HG03558 (cell line): ENCODE data around the gene IKZF4.
A peak's percentile ranks its signal among the peaks of the same experiment; 100 is the strongest.
"Not testable (repeated sequence)": the region's sequence is repeated elsewhere in the genome, so short reads cannot be mapped to it uniquely, and the experiment has no call there.

Source experiments
- ATAC-seq: cut with Tn5 transposase; IDR thresholded peaks from one replicate; pipeline ENCODE4 v1.9.1; 2021; ENCODE audit warnings: moderate number of reproducible peaks; ENCODE audit not compliant: unreplicated experiment; ENCODE audit errors: extremely low read depth

The IKZF4 gene

DNA sequence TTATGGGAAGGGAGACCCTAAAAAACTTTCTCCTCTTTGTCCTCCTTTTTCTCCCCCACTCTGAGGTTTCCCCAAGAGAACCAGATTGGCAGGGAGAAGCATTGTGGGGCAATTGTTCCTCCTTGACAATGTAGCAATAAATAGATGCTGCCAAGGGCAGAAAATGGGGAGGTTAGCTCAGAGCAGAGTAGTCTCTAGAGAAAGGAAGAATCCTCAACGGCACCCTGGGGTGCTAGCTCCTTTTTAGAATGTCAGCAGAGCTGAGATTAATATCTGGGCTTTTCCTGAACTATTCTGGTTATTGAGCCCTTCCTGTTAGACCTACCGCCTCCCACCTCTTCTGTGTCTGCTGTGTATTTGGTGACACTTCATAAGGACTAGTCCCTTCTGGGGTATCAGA, 16.3 kb downstream of the IKZF4 start:
- ATAC-seq: no peak

DNA sequence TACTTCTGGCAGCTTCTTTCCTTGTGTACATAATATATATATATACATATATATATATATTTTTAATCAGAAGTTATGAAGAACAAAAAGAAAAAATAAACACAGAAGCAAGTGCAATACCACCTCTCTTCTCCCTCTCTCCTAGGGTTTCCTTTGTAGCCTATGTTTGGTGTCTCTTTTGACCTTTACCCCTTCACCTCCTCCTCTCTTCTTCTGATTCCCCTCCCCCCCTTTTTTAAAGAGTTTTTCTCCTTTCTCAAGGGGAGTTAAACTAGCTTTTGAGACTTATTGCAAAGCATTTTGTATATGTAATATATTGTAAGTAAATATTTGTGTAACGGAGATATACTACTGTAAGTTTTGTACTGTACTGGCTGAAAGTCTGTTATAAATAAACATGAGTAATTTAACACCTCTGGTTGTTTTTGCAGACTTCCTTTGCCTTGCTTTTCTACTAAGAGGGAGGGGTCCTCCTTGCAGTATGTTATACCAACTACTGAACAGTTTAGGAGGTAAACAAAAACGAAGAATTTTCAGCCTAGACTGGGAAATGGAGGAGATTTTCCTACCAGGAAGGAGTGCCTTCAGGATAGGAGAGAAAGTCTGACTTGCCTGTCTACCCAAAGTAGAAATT, 17.3 kb downstream of the IKZF4 start:
- ATAC-seq: no peak

DNA sequence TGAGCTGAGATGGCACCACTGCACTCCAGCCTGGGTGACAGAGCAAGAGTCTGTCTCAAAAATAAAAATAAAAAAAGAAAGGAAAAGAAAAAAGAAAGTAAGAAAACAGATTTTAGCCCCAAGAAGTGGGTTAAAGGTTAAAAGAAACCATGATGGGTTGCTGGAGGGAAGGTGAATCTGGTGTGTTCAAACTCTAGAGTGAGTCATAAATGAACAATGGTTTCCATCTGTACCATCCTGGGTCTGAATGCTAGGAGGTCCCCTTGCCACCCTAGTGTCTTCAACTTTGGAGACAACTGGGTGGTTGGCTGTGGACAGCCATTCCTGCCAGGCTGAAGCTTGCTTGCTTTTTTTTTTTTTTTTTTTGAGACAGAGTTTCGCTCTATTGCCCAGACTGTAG, 19.3 kb downstream of the IKZF4 start:
- ATAC-seq: no peak

DNA sequence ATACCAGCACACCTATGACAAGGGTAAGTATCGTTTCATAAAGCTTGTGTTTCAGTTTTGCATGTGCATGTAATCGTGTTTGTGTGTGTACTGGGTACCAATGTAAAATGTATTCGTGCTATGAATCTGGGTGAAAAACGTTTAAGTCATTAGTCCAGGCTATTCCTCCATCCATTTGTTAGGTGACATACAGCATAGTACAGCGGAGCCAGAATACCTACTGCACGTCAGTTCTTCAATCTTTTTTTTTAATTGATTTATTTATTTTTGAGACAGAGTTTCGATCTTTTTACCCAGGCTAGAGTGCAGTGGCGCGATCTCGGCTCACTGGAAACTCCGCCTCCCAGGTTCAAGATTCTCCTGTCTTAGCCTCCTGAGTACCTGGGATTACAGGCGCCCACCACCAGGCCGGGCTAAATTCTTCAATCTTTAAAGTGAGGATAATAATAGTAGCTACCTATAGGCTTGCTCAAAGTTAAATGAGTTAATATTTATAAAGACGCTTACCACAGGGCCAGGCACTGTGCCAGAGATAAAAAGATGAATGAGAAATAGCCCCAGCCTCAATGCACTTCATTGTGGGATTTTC, 20.2 kb downstream of the IKZF4 start:
- no peak for ATAC-seq

DNA sequence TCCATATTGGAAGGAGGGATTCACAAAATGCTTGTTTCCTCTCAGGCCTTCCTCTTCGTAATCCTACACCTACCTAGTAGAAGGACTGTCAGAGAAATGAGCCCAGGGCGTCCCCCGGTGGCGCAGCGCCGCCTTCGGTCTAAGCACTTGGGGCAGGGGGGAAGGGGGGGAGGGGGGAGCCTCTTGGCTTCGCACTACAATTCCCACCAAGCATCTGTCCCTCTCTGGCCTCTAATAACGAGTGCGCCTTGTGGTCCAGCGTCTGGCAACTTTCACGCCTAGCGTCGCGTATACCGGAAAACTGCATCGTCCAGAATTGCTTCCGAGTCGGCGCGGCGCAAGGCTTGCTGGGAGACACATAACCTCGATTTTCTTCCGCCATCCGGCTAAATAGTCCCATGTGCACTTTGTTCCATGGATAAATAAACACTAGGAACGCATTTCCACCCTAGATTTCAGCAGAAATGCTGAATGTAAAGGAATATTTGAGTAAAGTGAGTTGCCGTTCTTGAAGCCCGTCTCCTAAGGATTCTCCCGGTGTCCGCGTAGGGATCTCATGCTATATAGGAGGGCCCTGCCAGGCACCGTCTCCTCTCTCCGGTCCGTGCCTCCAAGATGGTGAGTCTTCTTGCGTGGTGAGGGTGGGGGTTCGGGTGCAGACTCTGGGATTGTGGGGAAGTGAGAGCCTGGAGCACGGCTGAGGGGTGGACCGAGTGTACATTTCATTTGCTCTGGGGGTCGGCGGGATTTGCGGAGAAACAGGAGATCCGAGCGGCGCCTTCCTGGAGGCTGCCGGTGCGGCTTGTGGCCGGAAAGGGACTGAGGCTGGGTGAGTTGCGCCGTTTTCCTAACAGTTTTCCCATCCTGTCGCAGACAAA, 20.9 kb downstream of the IKZF4 start, which contains the start of gene RPS26:
RPS26 (plus strand) TSS at position 367 of the 878 bp plus-strand sequence; CDS start at position 616, 249 bp downstream.
- peak; percentile 64 for ATAC-seq

DNA sequence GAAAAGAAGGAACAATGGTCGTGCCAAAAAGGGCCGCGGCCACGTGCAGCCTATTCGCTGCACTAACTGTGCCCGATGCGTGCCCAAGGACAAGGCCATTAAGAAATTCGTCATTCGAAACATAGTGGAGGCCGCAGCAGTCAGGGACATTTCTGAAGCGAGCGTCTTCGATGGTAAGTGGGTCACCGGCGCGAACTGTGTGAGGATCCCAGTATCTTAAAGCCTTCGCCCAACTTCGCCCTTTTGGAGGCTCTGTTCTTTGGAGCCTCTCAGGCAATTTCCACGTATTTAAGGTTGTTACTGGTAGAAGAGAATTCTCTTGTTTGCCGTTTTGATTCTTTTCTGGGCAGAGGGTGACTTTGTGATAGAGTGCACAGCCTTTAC, 21.6 kb downstream of the IKZF4 start:
- ATAC-seq: not testable (repeated sequence)

DNA sequence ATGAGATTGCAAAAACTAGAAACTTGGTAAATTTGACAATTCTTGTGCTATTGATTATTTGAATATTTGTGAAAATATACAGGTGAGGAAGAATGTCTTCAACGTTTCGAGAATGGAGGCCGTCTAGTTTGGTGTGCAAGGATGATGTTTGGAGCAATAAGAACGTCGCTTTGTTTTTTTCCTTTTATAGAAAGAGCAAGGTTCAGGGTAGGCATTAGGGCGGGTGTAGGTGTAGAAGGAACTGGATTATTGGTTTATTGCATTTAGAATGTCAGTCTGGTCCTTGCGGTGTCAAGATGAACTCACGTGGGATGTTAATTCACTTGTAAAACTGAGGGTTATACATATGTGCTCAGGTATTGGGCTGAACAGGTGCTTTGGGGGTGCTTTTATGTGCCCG, 22.0 kb downstream of the IKZF4 start:
- ATAC-seq: no peak

DNA sequence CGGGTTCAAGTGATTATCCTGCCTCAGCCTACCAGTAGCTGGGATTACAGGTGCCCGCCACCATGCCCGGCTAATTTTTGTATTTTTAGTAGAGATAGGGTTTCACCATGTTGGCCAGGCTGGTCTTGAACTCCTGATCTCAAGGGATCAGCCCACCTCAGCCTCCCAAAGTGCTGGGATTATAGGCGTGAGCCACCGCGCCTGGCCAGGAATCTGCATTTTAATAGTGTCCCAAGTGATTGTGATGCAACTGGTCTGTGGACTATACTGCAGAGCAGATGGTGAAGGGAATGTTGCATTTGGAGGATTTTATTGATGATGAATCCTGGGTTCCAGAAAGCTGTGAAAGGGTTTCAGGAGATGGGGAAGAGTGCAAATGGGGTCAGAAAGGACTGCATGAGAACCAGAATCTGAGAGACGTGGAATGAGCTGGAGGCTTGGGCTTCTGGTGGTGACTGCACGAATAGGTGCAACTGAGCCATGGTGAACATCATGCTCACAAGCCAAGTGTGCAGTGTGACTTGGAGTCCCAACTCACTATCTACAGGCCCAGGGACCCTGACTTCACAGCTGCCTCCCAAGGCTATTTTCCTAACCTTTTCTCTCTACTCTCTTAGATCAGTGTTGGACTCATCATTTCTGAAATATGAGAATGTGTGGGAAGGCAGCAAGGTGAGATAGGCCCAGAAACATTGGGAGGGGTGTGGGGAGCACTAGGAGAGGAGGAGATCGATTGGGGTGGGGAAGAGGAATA, 25.4 kb downstream of the IKZF4 start:
- ATAC-seq: no peak

DNA sequence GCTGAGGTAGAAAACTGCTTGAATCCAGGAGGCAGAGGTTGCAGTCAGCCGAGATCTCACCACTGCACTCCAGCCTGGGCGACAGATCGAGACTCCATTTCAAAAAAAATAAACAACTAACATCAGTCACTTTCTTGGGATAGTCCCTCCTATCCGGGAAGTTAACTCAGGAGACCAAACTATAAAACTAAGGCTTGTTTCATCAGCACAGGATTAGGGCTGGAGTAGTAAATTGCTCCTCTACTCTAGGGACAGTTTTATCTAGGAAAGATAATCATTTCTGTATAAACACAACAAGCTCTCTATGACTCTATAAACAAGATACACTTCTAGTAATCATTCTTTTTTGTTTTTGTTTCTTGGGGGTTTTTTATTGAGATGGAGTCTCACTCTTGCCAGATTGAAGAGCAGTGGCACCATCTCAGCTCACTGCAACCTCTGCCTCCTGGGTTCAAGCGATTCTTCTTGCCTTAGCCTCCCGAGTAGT, 32.6 kb downstream of the IKZF4 start:
- ATAC-seq: no peak

DNA sequence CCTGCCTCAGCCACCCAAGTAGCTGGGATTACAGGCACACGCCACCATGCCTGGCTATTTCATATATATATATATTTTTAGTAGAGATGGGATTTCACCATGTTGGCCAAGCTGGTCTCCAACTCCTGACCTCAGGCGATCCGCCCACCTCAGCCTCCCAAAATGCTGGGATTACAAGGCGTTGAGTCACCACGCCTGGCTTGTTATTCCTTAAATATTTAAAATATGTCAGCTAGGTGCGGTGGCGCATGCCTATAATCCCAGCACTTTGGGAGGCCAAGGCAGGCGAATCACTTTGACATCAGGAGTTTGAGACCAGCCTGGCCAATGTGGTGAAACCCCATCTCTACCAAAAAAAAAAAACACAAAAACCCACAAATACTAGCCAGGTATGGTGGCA, 39.1 kb downstream of the IKZF4 start:
- not testable (repeated sequence) for ATAC-seq

DNA sequence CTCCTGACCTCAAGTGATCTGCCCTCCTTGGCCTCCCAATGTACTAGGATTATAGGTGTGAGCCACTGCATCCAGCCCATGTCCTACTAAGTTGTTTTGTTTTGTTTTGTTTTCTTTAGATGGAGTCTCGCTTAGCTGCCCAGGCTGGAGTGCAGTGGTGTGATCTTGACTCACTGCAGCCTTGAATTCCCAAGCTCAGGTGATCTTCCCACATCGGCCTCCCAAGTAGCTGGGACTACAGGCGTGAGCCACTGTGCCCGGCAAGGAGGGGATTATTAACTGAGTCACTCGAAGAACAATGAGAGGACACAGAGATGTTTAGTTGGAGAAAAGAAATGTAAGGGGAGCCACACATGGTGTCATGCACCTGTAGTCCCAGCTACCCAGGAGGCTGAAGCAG, 41.1 kb downstream of the IKZF4 start:
- no peak for ATAC-seq

DNA sequence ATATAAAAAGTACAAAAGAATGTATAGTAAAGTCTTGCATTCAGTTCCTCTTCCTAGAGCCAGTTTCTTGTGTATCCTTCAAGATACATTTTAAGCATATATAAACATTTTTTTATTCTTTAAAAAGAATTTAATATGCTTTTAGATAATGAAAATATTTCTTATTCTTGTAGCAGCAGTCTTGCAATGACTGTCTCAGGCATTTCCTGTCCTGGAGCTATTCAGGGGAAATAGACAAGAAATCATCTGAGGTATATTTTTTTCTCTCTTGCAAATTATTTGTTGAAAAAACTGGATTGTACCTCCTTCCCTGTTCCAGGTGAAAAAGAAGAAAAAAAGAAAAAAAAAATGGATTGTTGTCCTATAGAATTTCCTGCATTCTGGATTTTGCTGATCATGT, 42.2 kb downstream of the IKZF4 start:
- no peak for ATAC-seq

DNA sequence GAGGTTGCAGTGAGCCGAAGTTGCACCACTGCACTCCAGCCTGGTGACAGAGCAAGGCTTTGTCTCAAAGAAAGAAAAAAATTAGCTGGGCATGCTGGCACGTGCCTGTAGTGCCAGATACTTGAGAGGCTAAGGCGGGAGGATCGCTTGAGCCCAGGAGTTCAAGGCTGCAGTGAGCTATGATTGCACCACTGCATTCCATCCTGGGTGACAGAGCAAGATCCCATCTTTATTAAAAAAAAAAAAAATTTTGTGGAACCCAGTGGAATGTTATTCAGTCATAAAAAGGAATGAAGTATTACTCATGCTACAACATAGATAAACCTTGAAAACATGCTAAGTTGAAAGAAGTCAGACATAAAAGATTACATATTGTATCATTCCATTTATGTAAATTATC, 50.8 kb downstream of the IKZF4 start:
- no peak for ATAC-seq

DNA sequence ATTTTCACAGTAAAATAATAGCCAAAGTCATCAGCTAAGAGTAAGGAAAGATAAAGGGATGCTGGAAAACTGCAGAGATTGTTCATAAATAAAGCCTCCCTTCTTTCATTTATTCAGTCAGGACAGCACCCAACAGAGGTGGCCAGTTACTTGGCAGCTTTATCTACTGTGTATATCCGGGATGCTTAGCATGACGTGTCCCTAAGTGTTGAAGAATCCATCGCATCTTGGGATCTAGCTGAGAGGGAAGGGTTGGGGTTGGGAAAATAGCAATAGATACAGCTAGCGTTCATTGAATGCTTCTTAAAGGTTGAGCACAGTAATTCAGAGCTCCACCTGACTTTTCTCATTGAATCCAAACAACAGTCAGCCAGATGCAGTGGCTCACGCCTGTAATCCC, 53.6 kb downstream of the IKZF4 start:
- ATAC-seq: no peak

DNA sequence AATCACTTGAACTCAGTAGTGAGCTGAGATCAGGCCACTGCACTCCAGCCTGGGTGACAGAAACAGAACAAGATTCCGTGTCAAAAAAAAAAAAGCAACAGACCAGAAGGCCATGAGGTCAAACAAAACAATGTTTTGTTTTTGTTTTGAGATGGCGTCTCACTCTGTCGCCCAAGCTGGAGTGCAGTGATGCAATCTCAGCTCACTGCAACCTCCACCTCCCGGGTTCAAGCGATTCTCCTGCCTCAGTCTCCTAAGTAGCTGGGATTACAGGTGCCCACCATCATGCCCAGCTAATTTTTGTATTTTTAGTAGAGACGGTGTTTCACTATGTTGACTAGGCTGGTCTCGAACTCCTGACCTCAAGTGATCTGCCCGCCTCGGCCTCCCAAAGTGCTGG, 57.1 kb downstream of the IKZF4 start:
- ATAC-seq: not testable (repeated sequence)

DNA sequence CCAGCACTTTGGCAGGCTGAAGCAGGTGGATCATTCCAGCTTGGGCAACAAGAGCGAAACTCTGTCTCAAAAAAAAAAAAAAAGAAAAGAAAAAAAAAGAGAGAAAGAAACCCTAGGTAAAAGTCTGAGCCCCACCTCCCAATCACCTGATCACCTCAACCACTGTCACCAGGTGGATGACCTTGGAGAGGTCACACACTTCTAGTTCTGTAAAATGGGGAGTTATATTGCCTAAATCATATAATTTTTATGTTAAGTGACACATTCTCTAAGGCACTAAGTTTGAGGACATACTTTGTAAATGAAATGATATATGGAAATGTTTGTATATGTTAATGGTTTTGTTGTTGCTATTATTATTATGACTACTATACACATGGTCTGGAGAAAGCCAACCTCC, 57.6 kb downstream of the IKZF4 start:
- no peak for ATAC-seq

DNA sequence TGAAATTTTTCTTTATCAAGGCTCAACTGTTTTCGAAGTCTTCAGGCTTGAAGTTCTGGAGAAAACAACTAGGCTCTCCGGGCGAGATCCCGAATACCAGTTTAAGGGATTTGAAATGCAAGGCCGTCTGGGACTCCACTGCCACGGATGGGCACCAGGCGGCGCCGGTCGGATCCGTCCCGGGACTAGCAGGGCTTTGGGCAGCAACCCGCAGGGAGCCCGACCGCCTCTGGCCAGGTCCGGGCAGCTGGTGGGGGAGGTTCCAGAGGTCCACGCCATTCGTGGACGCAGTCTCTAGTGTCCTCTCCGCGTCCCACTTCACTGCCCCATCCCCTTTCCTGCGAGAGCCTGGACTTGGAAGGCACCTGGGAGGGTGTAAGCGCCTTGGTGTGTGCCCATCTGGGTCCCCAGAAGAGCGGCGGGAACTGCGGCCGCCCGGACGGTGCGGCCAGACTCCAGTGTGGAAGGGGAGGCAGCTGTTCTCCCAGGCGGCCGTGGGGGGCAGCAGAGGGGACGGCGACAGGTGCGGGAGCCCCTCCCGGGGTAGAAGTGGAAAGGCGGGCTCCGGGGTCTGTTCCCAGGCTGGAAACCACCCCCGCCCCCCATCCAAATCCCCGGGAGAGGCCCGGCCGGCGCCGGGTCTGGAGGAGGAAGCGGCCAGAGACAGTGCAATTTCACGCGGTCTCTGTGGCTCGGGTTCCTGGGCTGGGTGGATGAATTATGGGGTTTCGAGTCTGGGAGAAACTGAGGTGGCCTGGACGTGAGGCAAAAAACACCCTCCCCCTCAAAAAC, 58.3 kb downstream of the IKZF4 start:
- no peak for ATAC-seq

DNA sequence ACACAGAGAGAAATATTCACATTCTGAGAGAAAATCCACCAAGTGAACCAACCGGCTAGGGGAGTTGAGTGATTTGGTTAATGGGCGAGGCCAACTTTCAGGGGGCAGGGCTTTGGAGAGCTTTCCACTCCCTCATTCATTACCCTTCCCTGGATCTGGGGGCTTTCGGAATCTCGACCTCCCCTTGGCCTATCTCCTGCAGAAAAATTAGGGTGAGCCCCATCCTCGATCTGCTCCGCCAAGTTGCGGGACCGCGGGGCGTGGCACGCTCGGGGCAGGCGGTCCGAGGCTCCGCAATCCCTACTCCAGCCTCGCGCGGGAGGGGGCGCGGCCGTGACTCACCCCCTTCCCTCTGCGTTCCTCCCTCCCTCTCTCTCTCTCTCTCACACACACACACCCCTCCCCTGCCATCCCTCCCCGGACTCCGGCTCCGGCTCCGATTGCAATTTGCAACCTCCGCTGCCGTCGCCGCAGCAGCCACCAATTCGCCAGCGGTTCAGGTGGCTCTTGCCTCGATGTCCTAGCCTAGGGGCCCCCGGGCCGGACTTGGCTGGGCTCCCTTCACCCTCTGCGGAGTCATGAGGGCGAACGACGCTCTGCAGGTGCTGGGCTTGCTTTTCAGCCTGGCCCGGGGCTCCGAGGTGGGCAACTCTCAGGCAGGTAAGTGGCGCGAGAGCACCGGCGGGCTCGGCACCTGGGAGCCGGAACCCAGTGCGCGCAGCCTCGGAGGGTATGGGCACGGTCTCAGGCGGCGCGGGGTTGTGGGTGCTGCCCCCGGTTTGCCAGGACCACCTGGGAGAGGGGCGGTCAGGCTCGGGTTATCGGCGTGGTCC, 59.1 kb downstream of the IKZF4 start, which contains the start of gene ERBB3:
ERBB3 (plus strand) TSS at position 443 of the 833 bp plus-strand sequence; CDS start at position 579, 136 bp downstream.
- no peak for ATAC-seq
